HCT116 (cell line): ENCODE data around the gene TFDP1. TPM values are rescaled to one million over a fixed set of nuclear protein-coding genes. Genes with fewer than 3 reads are reported as not detected.
"Not testable (repeated sequence)": the region's sequence is repeated elsewhere in the genome, so short reads cannot be mapped to it uniquely, and the experiment has no call there.

ENCODE experiments used
- ATAC-seq: fragments of 200-7000 bp; cut with Tn5 transposase; 2 replicates; pipeline ENCODE4 v1.9.1; 2020; ENCODE audit warnings: mild to moderate bottlenecking, moderate library complexity
- BruUV-seq: library from RNA; stranded (reverse); fragments of 400-500 nt; replicated peaks from 2 replicates; lab custom pipeline; 2021; lab: Mats Ljungman, UMichigan
- CTCF ChIA-PET: fragments of 300-600 bp; sonication (Branson Sonifier 250); formaldehyde crosslinking; loops from one replicate; lab custom pipeline; 2021; ENCODE audit warnings: antibody characterized with exemption; lab: Charles Lee
- POLR2A ChIA-PET: fragments of 300-600, 350-600 bp; sonication (Branson Sonifier 250); formaldehyde crosslinking; loops from one replicate; lab custom pipeline; 2021; ENCODE audit warnings: antibody characterized with exemption; lab: Charles Lee
- RAD21 ChIA-PET, 2 experiments: fragments of 300-600 bp; sonication (Branson Sonifier 250); formaldehyde crosslinking; loops; one replicate each; lab custom pipeline; 2023; ENCODE audit warnings: low total read pairs in 2 of 2; ENCODE audit not compliant: uncharacterized antibody in 2 of 2, unreplicated experiment in 2 of 2, low non-redundant PET in 1 of 2; lab: Charles Lee
- DNase-seq: peaks from one replicate; pipeline ENCODE4 v3.0.0-alpha.2; 2010; ENCODE audit warnings: low read depth, low spot score
- H2AFZ ChIP-seq: fragments of 200-600 bp; shearing (Covaris generic), sonication (generic); 2 replicates; pipeline ENCODE4 v1.6.1; 2017; ENCODE audit warnings: low read depth, mixed run types, mixed read lengths, antibody characterized with exemption, low read length; ENCODE audit not compliant: poor library complexity, severe bottlenecking
- H3K27ac ChIP-seq: 2 replicates; pipeline ENCODE4 v1.5.1; 2012; ENCODE audit warnings: low read depth, low read length
- H3K27me3 ChIP-seq: fragments of 200-600 bp; sonication (generic); 2 replicates; pipeline ENCODE4 v1.6.1; 2016; ENCODE audit warnings: mixed run types, low read length, mixed read lengths; ENCODE audit not compliant: insufficient read depth
- H3K36me3 ChIP-seq, 2 experiments: fragments of 200-500 bp in 1 of 2; fragments of 200-600 bp in 1 of 2; sonication (Bioruptor generic) in 1 of 2; sonication (generic) in 1 of 2; 2 replicates each; pipeline versions ENCODE4 v1.5.1 to v1.6.1; 2014 to 2016; ENCODE audit warnings: low read length in 2 of 2, inconsistent platforms in 1 of 2, mixed read lengths in 1 of 2, mixed run types in 1 of 2; ENCODE audit not compliant: insufficient read depth in 2 of 2, control insufficient read depth in 1 of 2
- H3K4me1 ChIP-seq, 2 experiments: fragments of 200-600 bp in 1 of 2; sonication (generic) in 1 of 2; 2 replicates each; pipeline versions ENCODE4 v1.5.1 to v1.6.1; 2012 to 2017; ENCODE audit warnings: low read length in 2 of 2, inconsistent platforms in 1 of 2, mild to moderate bottlenecking in 1 of 2, mixed read lengths in 1 of 2, mixed run types in 1 of 2, moderate library complexity in 1 of 2; ENCODE audit not compliant: insufficient read depth in 2 of 2, control insufficient read depth in 1 of 2
- H3K4me2 ChIP-seq: fragments of 200-600 bp; sonication (generic); 2 replicates; pipeline ENCODE4 v1.6.1; 2017; ENCODE audit warnings: mixed run types, low read length, mixed read lengths
- H3K4me3 ChIP-seq, 2 experiments: fragments of 200-600 bp in 1 of 2; sonication (generic) in 1 of 2; replicated peaks in 1 of 2; 2 replicates each; pipeline ENCODE4 v1.5.1; 2011 to 2016; ENCODE audit warnings: low read length in 2 of 2, control low read depth in 1 of 2, low read depth in 1 of 2, mild to moderate bottlenecking in 1 of 2, mixed read lengths in 1 of 2, mixed run types in 1 of 2
- H3K79me2 ChIP-seq: fragments of 200-600 bp; sonication (generic); 2 replicates; pipeline ENCODE4 v1.6.1; 2017; ENCODE audit warnings: mild to moderate bottlenecking, mixed run types, low read length, moderate library complexity, mixed read lengths; ENCODE audit not compliant: insufficient read depth
- H3K9ac ChIP-seq: fragments of 200-600 bp; sonication (generic); 2 replicates; pipeline ENCODE4 v1.6.1; 2016; ENCODE audit warnings: low read length, mixed read lengths
- H3K9me2 ChIP-seq: fragments of 200-600 bp; sonication (generic), shearing (Covaris generic); 2 replicates; pipeline ENCODE4 v1.6.1; 2017; ENCODE audit warnings: mixed run types, mild to moderate bottlenecking, moderate library complexity; ENCODE audit not compliant: insufficient read depth
- H3K9me3 ChIP-seq, 2 experiments: fragments of 200-500 bp in 1 of 2; fragments of 200-600 bp in 1 of 2; sonication (Bioruptor generic) in 1 of 2; sonication (generic) in 1 of 2; 2 replicates each; pipeline ENCODE4 v1.6.1; 2014 to 2017; ENCODE audit warnings: low read length in 2 of 2, mixed read lengths in 2 of 2, inconsistent platforms in 1 of 2, low read depth in 1 of 2, mild to moderate bottlenecking in 1 of 2, mixed run types in 1 of 2, moderate library complexity in 1 of 2; ENCODE audit not compliant: control insufficient read depth in 1 of 2, insufficient read depth in 1 of 2
- H4K20me1 ChIP-seq: fragments of 200-600 bp; sonication (generic), shearing (Covaris generic); 2 replicates; pipeline ENCODE4 v1.6.1; 2017; ENCODE audit warnings: mixed run types, mild to moderate bottlenecking, moderate library complexity; ENCODE audit not compliant: insufficient read depth
- CTCF ChIP-seq, 3 experiments: fragments of 200-600 bp in 1 of 3; sonication (generic) in 1 of 3; IDR thresholded peaks in 2 of 3; conservative IDR thresholded peaks in 1 of 3; 2 replicates each; pipeline ENCODE4 v1.5.1; 2012 to 2017; ENCODE audit warnings: low read depth in 2 of 3, low read length in 2 of 3, antibody characterized with exemption in 1 of 3, borderline replicate concordance in 1 of 3, control low read depth in 1 of 3, mild to moderate bottlenecking in 1 of 3, mixed read lengths in 1 of 3, mixed run types in 1 of 3, moderate library complexity in 1 of 3; ENCODE audit not compliant: insufficient read depth in 1 of 3
- RAD21 ChIP-seq: IDR thresholded peaks from 2 replicates; pipeline ENCODE4 v1.6.1; 2012; ENCODE audit warnings: low read depth, mild to moderate bottlenecking
- intact Hi-C: fragments of 100-400 bp; cut with micrococcal nuclease; formaldehyde crosslinking; loops from 2 replicates; pipeline ENCODE4 v1.10.0; 2022
- total RNA-seq: library from RNA; stranded (reverse); gene quantifications from one replicate; pipeline ENCODE4 v1.2.1, GENCODE V29; 2021; ENCODE audit not compliant: unreplicated experiment

The TFDP1 gene
- total RNA-seq, 1 experiment from 2014 or later: 169 TPM

DNA sequence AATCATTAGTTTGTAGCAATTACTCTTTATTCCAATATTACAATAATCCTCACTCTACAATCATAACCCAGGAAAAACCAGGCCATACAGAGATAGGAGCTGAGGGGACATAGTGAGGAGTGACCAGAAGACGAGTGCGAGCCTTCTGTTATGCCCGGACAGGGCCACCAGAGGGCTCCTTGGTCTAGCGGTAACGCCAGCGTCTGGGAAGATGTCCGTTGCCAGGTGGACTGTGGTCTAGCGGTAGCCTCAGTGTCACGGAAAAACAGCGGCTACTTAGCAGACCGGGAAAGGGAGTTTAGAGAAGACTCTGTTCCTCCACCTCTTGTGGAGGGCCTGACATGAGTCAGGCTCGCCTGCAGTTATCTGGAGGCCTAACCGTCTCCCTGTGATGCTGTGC, 36.9 kb downstream of the TFDP1 start:
- RAD21 ChIA-PET, H3K9me3 ChIP-seq, H3K27me3 ChIP-seq, H3K9me2 ChIP-seq, BruUV-seq, DNase-seq, H3K4me1 ChIP-seq, H3K4me3 ChIP-seq, H3K9ac ChIP-seq, H3K27ac ChIP-seq, H2AFZ ChIP-seq, POLR2A ChIA-PET, H3K4me2 ChIP-seq, CTCF ChIA-PET: not testable (repeated sequence)
- peak; percentile 44; the same call in 1 of the 2 replicates for ATAC-seq
- Histone ChIP-seq H3K36me3 (peaks cover 15 to 41% of the 10 kb centered on the region in 2 experiments), H3K79me2 (peaks cover 97% of the 10 kb centered on the region), H4K20me1 (peaks cover 13% of the 10 kb centered on the region; the same call in 1 of the 2 replicates)
- TF ChIP-seq CTCF (IDR thresholded peaks at IDR 0.05 in 2 of 3, conservative IDR thresholded peaks at IDR 0.05 in 1 of 3; ENCODE audit: borderline replicate concordance in 1 of 3, insufficient read depth in 1 of 3, low read depth in 2 of 3, low read length in 2 of 3): peak; percentile 24 to 50 (median 45); a peak in 4 of 6 replicates
- peak; percentile 49 for TF ChIP-seq RAD21
- intact Hi-C loops: loop anchor here (2.0 kb wide), 1 partner anchor 605 kb away; no protein-coding TSS in a partner anchor

DNA sequence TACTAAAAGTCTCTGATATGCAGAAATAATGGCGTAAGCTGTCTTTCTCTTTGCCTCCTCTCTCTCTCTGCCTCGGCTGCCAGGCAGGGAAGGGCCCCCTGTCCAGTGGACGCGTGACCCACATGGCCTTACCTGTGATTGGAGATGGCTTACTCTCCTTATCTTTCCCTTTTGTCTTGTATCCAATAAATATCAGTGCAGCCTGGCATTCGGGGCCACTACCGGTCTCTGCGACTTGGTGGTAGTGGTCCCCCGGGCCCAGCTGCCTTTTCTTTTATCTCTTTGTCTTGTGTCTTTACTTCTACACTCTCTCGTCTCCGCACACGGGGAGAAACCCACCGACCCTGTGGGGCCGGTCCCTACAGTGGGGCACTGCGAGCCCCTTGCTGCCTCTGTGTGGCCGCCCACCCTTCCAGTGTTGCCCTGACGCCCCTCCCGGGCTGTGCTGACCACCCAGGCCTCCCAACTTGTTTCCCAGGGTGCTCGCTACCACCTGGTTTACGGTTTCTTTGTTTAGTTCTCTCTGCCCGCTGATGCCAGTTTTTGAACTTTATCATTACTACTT, 37.5 kb downstream of the TFDP1 start:
- H4K20me1 ChIP-seq: peaks cover 16% of the 10 kb centered on the region; the same call in 1 of the 2 replicates
- POLR2A ChIA-PET, ATAC-seq: not testable (repeated sequence)

More for the DNA sequence above, 37.5 kb downstream of the TFDP1 start:
- H3K4me3 ChIP-seq, H3K9ac ChIP-seq, H3K9me2 ChIP-seq, H3K27ac ChIP-seq, RAD21 ChIA-PET, DNase-seq, BruUV-seq, H3K4me2 ChIP-seq, H3K4me1 ChIP-seq, H3K27me3 ChIP-seq, H3K9me3 ChIP-seq, H2AFZ ChIP-seq, CTCF ChIA-PET: not testable (repeated sequence)
- Histone ChIP-seq H3K79me2 (peaks cover 97% of the 10 kb centered on the region), H3K36me3 (peaks cover 16 to 43% of the 10 kb centered on the region in 2 experiments)
- intact Hi-C loops: loop anchor here (2.0 kb wide), 1 partner anchor 605 kb away; no protein-coding TSS in a partner anchor
